ENCODE results near the gene USP9X.

DNA sequence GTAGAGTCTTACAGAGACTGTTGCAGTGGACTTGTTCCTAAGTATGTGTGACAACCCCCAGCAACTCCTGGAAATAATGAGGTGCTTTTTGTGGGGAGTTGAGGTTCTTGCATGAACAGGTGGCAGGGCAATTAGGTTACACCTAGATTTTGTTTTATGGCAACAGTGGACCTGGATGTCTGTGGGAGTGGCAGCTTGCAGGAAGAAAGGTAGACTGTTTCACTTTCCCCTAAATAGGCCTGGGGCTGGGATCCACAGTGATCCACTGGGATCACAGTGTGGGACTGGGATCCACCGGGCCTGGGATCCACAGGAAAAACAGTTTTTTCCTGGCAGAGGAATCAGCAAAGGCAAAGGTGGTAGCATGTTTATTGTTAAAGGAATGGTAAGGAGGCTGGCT, 18.3 kb upstream of the USP9X start:
- TF ChIP-seq CTCF (IDR thresholded peaks at IDR 0.05) = no peak
- TF ChIP-seq POLR2A (IDR thresholded peaks at IDR 0.05) = no peak
